Measurements from ENCODE around the gene KRTAP5-5. TPM values are rescaled to one million over a fixed set of nuclear protein-coding genes. Genes with fewer than 3 reads are reported as not detected.

Gene KRTAP5-5
- polyA plus RNA-seq, 2 donors: not detected

DNA sequence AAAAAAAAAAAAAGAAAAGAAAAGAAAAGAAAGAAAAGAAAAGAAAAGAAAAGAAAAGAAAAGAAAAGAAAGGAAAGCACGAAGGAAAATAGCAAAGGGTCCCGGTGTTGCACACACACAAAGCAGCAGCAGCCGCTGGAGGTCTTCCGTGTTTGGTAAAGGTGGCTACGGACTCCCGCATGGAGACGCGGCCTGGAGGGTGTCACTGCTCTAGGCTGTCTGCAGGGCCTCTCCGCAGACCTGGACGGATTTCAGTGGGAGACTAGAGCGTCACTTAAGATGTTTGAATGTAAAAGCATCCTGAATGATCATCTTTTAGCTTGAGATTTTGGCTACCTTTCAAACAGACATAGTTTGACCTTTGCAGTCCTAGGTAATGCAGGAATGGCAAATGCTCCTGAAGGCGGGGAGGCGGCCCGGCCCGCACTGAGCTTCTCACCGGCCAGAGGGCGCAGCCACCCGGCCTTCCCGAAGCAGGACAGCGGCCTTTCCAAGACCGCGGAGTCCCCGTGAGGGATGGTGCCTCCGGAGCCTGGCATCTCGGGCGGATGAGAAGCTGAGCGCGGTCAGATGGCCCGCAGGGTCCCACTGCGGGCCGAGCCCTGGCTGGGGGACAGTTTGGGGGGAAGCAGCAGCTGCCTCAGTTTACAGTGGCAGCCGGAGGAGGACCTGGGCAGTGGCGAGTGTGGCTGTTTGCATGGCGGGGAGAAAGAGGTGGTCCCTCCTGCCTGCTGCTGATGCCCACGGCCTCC, 18.5 kb downstream of the KRTAP5-5 start:
- no peak overlapping the region for H3K27ac ChIP-seq (ENCODE audit: low read depth in 2 of 2, low read length in 1 of 2)
- no peaks in the 10 kb centered on the region for H3K36me3 ChIP-seq (ENCODE audit: control insufficient read depth in 2 of 2, insufficient read depth in 2 of 2, low read length in 1 of 2)
- peaks cover 0 to 6% of the 10 kb centered on the region in 2 donors for H3K4me1 ChIP-seq (ENCODE audit: control insufficient read depth in 2 of 2, insufficient read depth in 2 of 2, low read length in 1 of 2)
- WGBS, 2 donors: 89 to 91% methylated on average over 35 of the region's 35 CpGs
- H3K9me3 ChIP-seq (ENCODE audit: control insufficient read depth in 2 of 2, insufficient read depth in 1 of 2, low read depth in 1 of 2, low read length in 1 of 2): no peaks in the 10 kb centered on the region
- no peaks in the 10 kb centered on the region for H3K27me3 ChIP-seq (ENCODE audit: control insufficient read depth in 1 of 2, insufficient read depth in 2 of 2, low read length in 2 of 2)
- no peak overlapping the region for H3K4me3 ChIP-seq (ENCODE audit: low read depth in 1 of 2, low read length in 2 of 2)

DNA sequence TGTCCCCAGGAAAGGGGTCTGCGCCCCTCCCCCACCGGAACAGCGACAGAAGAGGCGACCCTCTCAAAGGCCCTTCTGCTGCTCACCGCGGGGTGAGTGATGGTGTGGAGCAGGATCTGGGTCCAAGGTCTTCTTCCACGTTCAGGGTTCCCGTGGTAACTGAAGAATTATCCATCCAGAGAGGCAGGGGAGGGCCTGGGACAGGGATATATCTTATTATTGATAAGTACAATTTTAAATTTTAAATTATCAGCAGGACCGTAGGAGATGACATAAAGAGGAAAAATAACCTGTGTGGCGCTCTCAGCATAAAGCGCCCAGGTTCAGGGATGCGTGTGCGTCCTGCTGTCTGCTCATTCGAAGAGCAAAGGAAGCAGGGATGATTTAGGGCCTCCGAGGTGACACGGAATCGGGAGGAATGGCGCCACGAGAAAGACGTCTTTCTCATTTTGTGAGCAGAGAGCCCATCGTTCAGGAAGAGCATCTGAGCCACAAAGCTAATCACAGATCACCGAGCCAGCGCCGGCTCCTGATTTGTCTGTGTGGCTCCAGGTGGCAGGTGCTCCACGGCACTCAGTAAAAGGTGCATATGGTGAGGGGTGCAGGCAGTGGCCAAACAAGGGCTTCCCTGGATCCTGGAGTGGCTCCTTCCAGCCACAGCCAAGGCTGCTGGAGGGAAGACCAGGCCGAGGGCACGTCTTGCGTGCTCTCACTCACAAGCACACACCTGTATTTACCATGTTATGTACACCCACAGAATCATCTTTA, 19.3 kb downstream of the KRTAP5-5 start:
- Histone ChIP-seq H3K4me1 (ENCODE audit: control insufficient read depth in 2 of 2, insufficient read depth in 2 of 2, low read length in 1 of 2) (peaks cover 0 to 6% of the 10 kb centered on the region in 2 donors), H3K36me3 (ENCODE audit: control insufficient read depth in 2 of 2, insufficient read depth in 2 of 2, low read length in 1 of 2) (no peaks in the 10 kb centered on the region), H3K27me3 (ENCODE audit: control insufficient read depth in 1 of 2, insufficient read depth in 2 of 2, low read length in 2 of 2) (no peaks in the 10 kb centered on the region), H3K27ac (ENCODE audit: low read depth in 2 of 2, low read length in 1 of 2) (no peak overlapping the region), H3K4me3 (ENCODE audit: low read depth in 1 of 2, low read length in 2 of 2) (no peak overlapping the region), H3K9me3 (ENCODE audit: control insufficient read depth in 2 of 2, insufficient read depth in 1 of 2, low read depth in 1 of 2, low read length in 1 of 2) (no peaks in the 10 kb centered on the region)
- 86 to 90% methylated on average over 28 of the region's 28 CpGs for WGBS, 2 donors

DNA sequence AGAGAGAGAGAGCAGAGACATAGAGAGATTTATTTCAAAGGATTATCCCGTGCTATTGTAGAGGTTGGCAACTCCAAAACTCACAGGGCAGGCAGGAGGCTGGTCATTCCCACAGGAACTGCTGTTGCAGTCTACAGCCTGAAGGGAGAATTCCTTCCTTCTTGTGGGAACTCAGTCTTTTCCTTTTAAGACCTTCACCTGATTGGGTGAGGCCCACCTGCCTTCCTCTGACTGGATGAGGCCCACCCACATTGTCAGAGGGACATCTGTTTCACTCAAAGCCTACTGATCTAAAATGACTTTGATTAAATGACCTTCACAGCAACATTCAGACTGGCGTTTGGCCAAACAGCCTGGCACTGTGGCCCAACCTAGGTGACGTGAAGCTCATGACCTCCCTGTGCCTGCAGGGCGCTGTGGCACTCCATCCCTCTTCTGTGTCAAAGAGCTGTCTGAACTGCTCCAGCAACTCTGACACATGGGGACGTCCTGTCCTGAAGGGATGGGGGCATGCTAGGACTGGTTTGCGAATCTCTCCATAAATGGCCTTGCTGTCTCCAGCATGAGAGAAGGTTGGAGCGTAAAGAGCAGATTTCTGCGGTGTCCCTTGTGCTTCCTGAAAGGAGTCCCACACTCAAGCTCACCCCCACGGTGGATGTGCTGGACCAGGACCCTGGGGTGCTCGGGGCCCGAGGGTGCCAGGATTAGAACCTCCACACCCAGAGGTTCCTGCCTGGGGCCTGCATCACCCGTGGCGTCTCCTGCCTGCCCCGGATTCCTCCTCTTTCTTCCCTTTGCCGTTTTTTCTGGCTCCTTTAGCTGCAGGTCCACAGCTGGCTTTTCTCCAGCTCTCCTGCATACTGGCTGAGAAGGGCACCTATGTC, 20.7 kb downstream of the KRTAP5-5 start:
- 52 to 66% methylated on average over 15 of the region's 15 CpGs for WGBS, 2 donors
- H3K4me3 ChIP-seq (ENCODE audit: low read depth in 1 of 2, low read length in 2 of 2): no peak overlapping the region
- no peaks in the 10 kb centered on the region for H3K27me3 ChIP-seq (ENCODE audit: control insufficient read depth in 1 of 2, insufficient read depth in 2 of 2, low read length in 2 of 2)
- H3K36me3 ChIP-seq (ENCODE audit: control insufficient read depth in 2 of 2, insufficient read depth in 2 of 2, low read length in 1 of 2): no peaks in the 10 kb centered on the region
- H3K4me1 ChIP-seq (ENCODE audit: control insufficient read depth in 2 of 2, insufficient read depth in 2 of 2, low read length in 1 of 2): peaks cover 0 to 6% of the 10 kb centered on the region in 2 donors
- H3K27ac ChIP-seq (ENCODE audit: low read depth in 2 of 2, low read length in 1 of 2): no peak overlapping the region
- no peaks in the 10 kb centered on the region for H3K9me3 ChIP-seq (ENCODE audit: control insufficient read depth in 2 of 2, insufficient read depth in 1 of 2, low read depth in 1 of 2, low read length in 1 of 2)

DNA sequence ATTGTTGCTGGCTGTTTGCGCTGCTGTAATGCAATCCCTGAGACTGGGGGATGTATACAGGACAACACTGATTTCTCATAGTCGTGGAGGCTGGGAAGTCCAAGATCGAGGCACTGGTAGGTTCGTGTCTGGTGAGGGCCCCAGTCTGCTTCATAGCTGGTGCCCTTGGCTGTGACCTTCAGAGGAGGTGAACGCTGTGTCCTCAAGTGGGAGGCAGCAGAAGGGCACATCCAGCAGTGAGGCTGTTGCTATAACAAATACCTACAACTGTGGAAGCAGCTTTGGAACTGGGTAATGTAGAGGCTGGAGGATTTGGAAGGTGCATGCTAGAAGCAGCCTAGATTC, 21.3 kb downstream of the KRTAP5-5 start:
- H3K36me3 ChIP-seq (ENCODE audit: control insufficient read depth in 2 of 2, insufficient read depth in 2 of 2, low read length in 1 of 2): no peaks in the 10 kb centered on the region
- H3K9me3 ChIP-seq (ENCODE audit: control insufficient read depth in 2 of 2, insufficient read depth in 1 of 2, low read depth in 1 of 2, low read length in 1 of 2): no peaks in the 10 kb centered on the region
- H3K4me3 ChIP-seq (ENCODE audit: low read depth in 1 of 2, low read length in 2 of 2): no peak overlapping the region
- peaks cover 0 to 8% of the 10 kb centered on the region in 2 donors for H3K4me1 ChIP-seq (ENCODE audit: control insufficient read depth in 2 of 2, insufficient read depth in 2 of 2, low read length in 1 of 2)
- H3K27ac ChIP-seq (ENCODE audit: low read depth in 2 of 2, low read length in 1 of 2): no peak overlapping the region
- no peaks in the 10 kb centered on the region for H3K27me3 ChIP-seq (ENCODE audit: control insufficient read depth in 1 of 2, insufficient read depth in 2 of 2, low read length in 2 of 2)
- WGBS, 2 donors: 74 to 75% methylated on average over 5 of the region's 5 CpGs

DNA sequence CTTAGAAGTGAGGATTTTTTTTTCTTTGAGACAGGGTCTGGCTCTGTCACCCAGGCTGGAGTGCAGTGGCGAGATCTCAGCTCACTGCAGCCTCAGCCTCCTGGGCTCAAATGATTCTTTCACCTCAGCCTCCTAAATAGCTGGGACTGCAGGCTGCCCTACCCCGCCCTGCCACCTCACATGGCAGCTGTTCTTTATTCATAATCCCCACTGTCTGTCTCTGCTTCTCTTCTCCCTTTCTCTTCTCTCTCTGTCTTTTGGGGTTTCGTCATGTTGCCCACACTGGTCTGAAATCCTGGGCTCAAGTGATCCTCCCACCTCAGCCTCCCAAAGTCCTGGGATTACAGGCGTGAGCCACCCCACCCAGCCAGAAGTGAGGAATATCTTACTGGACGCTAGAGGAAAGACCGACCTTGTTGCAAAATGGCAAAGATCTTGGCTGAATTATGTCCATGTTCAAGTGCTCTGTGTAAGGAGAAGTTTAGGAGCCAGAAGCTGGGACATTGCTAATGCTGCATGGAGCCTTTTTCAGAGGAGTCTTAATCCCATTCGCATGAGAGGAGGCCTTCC, 21.9 kb downstream of the KRTAP5-5 start:
- no peaks in the 10 kb centered on the region for H3K27me3 ChIP-seq (ENCODE audit: control insufficient read depth in 1 of 2, insufficient read depth in 2 of 2, low read length in 2 of 2)
- WGBS, 2 donors: 85 to 89% methylated on average over 7 of the region's 7 CpGs
- no peaks in the 10 kb centered on the region for H3K9me3 ChIP-seq (ENCODE audit: control insufficient read depth in 2 of 2, insufficient read depth in 1 of 2, low read depth in 1 of 2, low read length in 1 of 2)
- peaks cover 0 to 8% of the 10 kb centered on the region in 2 donors for H3K4me1 ChIP-seq (ENCODE audit: control insufficient read depth in 2 of 2, insufficient read depth in 2 of 2, low read length in 1 of 2)
- H3K36me3 ChIP-seq (ENCODE audit: control insufficient read depth in 2 of 2, insufficient read depth in 2 of 2, low read length in 1 of 2): no peaks in the 10 kb centered on the region
- H3K27ac ChIP-seq (ENCODE audit: low read depth in 2 of 2, low read length in 1 of 2): no peak overlapping the region
- no peak overlapping the region for H3K4me3 ChIP-seq (ENCODE audit: low read depth in 1 of 2, low read length in 2 of 2)

DNA sequence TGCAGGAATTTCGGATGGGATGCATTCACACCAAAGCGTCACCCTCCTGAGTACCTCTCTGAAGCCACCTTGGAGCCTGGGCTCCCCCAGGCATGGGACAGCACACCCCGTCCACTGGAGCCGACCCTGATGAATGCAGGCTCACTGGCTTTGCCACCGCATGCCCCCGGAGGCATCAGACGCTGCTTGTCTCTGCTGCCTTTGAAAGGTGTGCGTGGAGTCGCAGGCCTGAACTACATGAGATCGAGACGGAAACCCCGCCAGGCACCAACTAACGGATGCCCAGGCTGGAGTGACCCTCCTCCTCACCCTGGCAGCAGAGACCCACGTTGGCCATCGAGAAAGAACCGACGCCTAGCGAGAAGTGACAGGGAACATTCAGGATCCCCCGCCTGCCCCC, 22.5 kb downstream of the KRTAP5-5 start:
- WGBS, 2 donors: 79 to 81% methylated on average over 19 of the region's 19 CpGs
- Histone ChIP-seq H3K4me3 (ENCODE audit: low read depth in 1 of 2, low read length in 2 of 2) (no peak overlapping the region), H3K27ac (ENCODE audit: low read depth in 2 of 2, low read length in 1 of 2) (no peak overlapping the region), H3K36me3 (ENCODE audit: control insufficient read depth in 2 of 2, insufficient read depth in 2 of 2, low read length in 1 of 2) (no peaks in the 10 kb centered on the region), H3K4me1 (ENCODE audit: control insufficient read depth in 2 of 2, insufficient read depth in 2 of 2, low read length in 1 of 2) (peaks cover 0 to 8% of the 10 kb centered on the region in 2 donors), H3K27me3 (ENCODE audit: control insufficient read depth in 1 of 2, insufficient read depth in 2 of 2, low read length in 2 of 2) (no peaks in the 10 kb centered on the region), H3K9me3 (ENCODE audit: control insufficient read depth in 2 of 2, insufficient read depth in 1 of 2, low read depth in 1 of 2, low read length in 1 of 2) (no peaks in the 10 kb centered on the region)

DNA sequence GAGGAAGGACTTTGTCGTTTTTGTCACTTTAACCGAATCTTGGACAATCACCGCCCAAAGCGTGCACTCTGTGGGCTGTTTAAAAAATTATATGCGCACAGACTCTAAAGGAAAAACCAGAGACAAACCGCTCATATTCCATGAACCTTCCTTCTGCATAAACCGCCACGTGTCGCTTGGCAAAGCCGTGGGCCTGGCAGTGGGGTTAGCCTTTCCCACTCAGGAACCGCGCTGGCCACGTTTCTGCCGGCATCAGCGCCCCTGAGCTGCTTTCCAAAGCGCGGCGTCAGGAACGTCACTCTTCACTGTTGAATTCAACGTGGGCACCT, 22.8 kb downstream of the KRTAP5-5 start:
- Histone ChIP-seq H3K36me3 (ENCODE audit: control insufficient read depth in 2 of 2, insufficient read depth in 2 of 2, low read length in 1 of 2) (no peaks in the 10 kb centered on the region), H3K4me3 (ENCODE audit: low read depth in 1 of 2, low read length in 2 of 2) (no peak overlapping the region), H3K9me3 (ENCODE audit: control insufficient read depth in 2 of 2, insufficient read depth in 1 of 2, low read depth in 1 of 2, low read length in 1 of 2) (no peaks in the 10 kb centered on the region), H3K27ac (ENCODE audit: low read depth in 2 of 2, low read length in 1 of 2) (no peak overlapping the region), H3K27me3 (ENCODE audit: control insufficient read depth in 1 of 2, insufficient read depth in 2 of 2, low read length in 2 of 2) (no peaks in the 10 kb centered on the region), H3K4me1 (ENCODE audit: control insufficient read depth in 2 of 2, insufficient read depth in 2 of 2, low read length in 1 of 2) (peaks cover 0 to 8% of the 10 kb centered on the region in 2 donors)
- 47 to 50% methylated on average over 20 of the region's 20 CpGs for WGBS, 2 donors

DNA sequence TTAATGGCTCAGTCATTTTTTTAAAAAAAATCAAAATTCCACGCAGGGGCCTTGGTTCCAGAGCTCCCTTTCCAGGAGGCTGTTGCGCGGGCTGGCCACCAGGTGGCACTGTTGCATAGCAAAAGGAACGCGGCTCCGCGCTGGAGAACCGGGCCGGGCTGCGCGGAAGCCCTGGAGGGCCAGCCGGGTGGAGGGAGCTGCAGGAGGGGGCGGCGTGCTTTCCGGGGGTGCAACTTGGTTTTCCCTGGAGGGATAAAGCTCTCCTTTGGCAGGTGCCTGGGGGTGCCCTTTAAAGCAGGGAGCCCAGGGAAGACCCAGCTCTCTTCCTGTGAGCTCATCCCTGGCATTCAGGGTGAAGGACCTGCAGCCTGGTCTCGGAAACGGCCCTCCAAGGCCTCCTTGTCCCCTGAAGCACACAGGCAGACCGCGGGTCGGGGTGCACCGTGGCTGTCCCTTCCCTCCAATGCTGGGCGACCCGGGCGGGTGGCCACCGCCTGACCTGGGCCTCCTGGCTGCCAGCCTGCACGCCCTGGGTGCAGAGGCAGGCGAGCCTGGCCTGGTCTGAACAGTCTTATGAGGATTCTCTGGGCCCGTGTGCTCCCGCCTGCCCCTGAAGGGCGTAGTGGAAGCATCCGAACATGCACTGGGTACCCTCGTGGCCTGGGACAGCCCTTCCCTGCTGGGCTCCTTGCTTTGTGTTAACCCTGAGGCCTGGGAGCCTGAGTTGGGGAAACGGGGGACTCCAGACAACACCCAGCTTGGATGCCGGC, 23.4 kb downstream of the KRTAP5-5 start:
- Histone ChIP-seq H3K9me3 (ENCODE audit: control insufficient read depth in 2 of 2, insufficient read depth in 1 of 2, low read depth in 1 of 2, low read length in 1 of 2) (no peaks in the 10 kb centered on the region), H3K27me3 (ENCODE audit: control insufficient read depth in 1 of 2, insufficient read depth in 2 of 2, low read length in 2 of 2) (no peaks in the 10 kb centered on the region), H3K27ac (ENCODE audit: low read depth in 2 of 2, low read length in 1 of 2) (no peak overlapping the region), H3K4me1 (ENCODE audit: control insufficient read depth in 2 of 2, insufficient read depth in 2 of 2, low read length in 1 of 2) (peaks cover 0 to 8% of the 10 kb centered on the region in 2 donors), H3K36me3 (ENCODE audit: control insufficient read depth in 2 of 2, insufficient read depth in 2 of 2, low read length in 1 of 2) (no peaks in the 10 kb centered on the region), H3K4me3 (ENCODE audit: low read depth in 1 of 2, low read length in 2 of 2) (no peak overlapping the region)
- 27 to 29% methylated on average over 34 of the region's 34 CpGs for WGBS, 2 donors
